ENCODE results near the gene EMD. TPM values are rescaled to one million over a fixed set of nuclear protein-coding genes. Genes with fewer than 3 reads are reported as not detected.

The EMD gene
- total RNA-seq, 2 experiments from 2014 or later = 164 to 178 TPM

GRCh38 chrX:154401918-154402621 lies 23.0 kb downstream of the EMD start:
- no peaks in the 10 kb centered on the region for H3K9me3 Mint-ChIP-seq
- POLR2A ChIA-PET = interaction anchor here (1.3 kb wide), 1 partner anchor 10 kb away, joined by 3 read pairs; no protein-coding TSS in a partner anchor
- H3K4me1 Mint-ChIP-seq (ENCODE audit: low read depth) = peaks cover 22% of the 10 kb centered on the region
- no peak overlapping the region for H3K4me3 Mint-ChIP-seq
- H3K27ac Mint-ChIP-seq = peak overlapping the region; percentile 99
- Histone ChIP-seq H3K36me3 (ENCODE audit: insufficient read depth, low read length) (peaks cover 24% of the 10 kb centered on the region), H3K27me3 (ENCODE audit: control insufficient read depth in 1 of 2, insufficient read depth in 2 of 2, low read length in 2 of 2) (no peaks in the 10 kb centered on the region), H3K4me1 (ENCODE audit: insufficient read depth, low read length) (peaks cover 24% of the 10 kb centered on the region), H3K9me3 (ENCODE audit: control insufficient read depth in 1 of 2, insufficient read depth in 1 of 2, low read length in 2 of 2) (no peaks in the 10 kb centered on the region), H3K27ac (ENCODE audit: low read depth in 1 of 2, low read length in 2 of 2) (no peak overlapping the region), H3K4me3 (ENCODE audit: low read length) (no peak overlapping the region)
- no peaks in the 10 kb centered on the region for H3K27me3 Mint-ChIP-seq
- TF ChIP-seq CTCF (IDR thresholded peaks at IDR 0.05) = no peak
- intact Hi-C loops (cut with DNase I, micrococcal nuclease) = loop anchor here in 1 of 2 experiments (2.0 to 5.0 kb wide), 2 partner anchors 25 to 130 kb away; no protein-coding TSS in a partner anchor
- peaks cover 48% of the 10 kb centered on the region for H3K36me3 Mint-ChIP-seq (ENCODE audit: low read depth)
- CTCF ChIA-PET = no interaction called here
- ATAC-seq (ENCODE audit: poor library complexity) (no peak), DNase-seq (peak in 1 of 14 experiments; percentile 7)

- Histone ChIP-seq H3K4me3 (ENCODE audit: low read length) (no peak overlapping the region), H3K36me3 (ENCODE audit: insufficient read depth, low read length) (peaks cover 24% of the 10 kb centered on the region), H3K27ac (ENCODE audit: low read depth in 1 of 2, low read length in 2 of 2) (no peak overlapping the region), H3K4me1 (ENCODE audit: insufficient read depth, low read length) (peaks cover 18% of the 10 kb centered on the region), H3K9me3 (ENCODE audit: control insufficient read depth in 1 of 2, insufficient read depth in 1 of 2, low read length in 2 of 2) (no peaks in the 10 kb centered on the region), H3K27me3 (ENCODE audit: control insufficient read depth in 1 of 2, insufficient read depth in 2 of 2, low read length in 2 of 2) (no peaks in the 10 kb centered on the region)
- ChIA-PET CTCF (no interaction called here), POLR2A (no interaction called here)
- H3K4me3 Mint-ChIP-seq = no peak overlapping the region
- H3K27me3 Mint-ChIP-seq = no peaks in the 10 kb centered on the region
- peaks cover 22% of the 10 kb centered on the region for H3K4me1 Mint-ChIP-seq (ENCODE audit: low read depth)
- DNase-seq = peak in 1 of 14 experiments; percentile 12
- peaks cover 48% of the 10 kb centered on the region for H3K36me3 Mint-ChIP-seq (ENCODE audit: low read depth)
- TF ChIP-seq CTCF (IDR thresholded peaks at IDR 0.05) = no peak
- no peaks in the 10 kb centered on the region for H3K9me3 Mint-ChIP-seq
- ATAC-seq (ENCODE audit: poor library complexity) = no peak
- intact Hi-C loops (cut with DNase I, micrococcal nuclease) = loop anchor here in 1 of 2 experiments (5.0 kb wide), 1 partner anchor 130 kb away; no protein-coding TSS in a partner anchor
- peak overlapping the region; percentile 99 for H3K27ac Mint-ChIP-seq
Observed at GRCh38 chrX:154402622-154403127, 23.6 kb downstream of the EMD start.

GRCh38 chrX:154403192-154403591 lies 24.1 kb downstream of the EMD start:
- no peaks in the 10 kb centered on the region for H3K27me3 Mint-ChIP-seq
- peak in 1 of 14 experiments; percentile 11 for DNase-seq
- ATAC-seq (ENCODE audit: poor library complexity) = no peak
- peaks cover 45% of the 10 kb centered on the region for H3K36me3 Mint-ChIP-seq (ENCODE audit: low read depth)
- H3K9me3 Mint-ChIP-seq = no peaks in the 10 kb centered on the region
- H3K9me3 ChIP-seq (ENCODE audit: control insufficient read depth in 1 of 2, insufficient read depth in 1 of 2, low read length in 2 of 2) = no peaks in the 10 kb centered on the region
- H3K27me3 ChIP-seq (ENCODE audit: control insufficient read depth in 1 of 2, insufficient read depth in 2 of 2, low read length in 2 of 2) = no peaks in the 10 kb centered on the region
- ChIA-PET POLR2A (no interaction called here), CTCF (no interaction called here)
- H3K36me3 ChIP-seq (ENCODE audit: insufficient read depth, low read length) = peaks cover 24% of the 10 kb centered on the region
- H3K4me1 Mint-ChIP-seq (ENCODE audit: low read depth) = peaks cover 18% of the 10 kb centered on the region
- no peak for TF ChIP-seq CTCF (IDR thresholded peaks at IDR 0.05)
- peak overlapping the region; percentile 39 for H3K27ac Mint-ChIP-seq
- H3K4me3 ChIP-seq (ENCODE audit: low read length) = no peak overlapping the region
- H3K4me3 Mint-ChIP-seq = no peak overlapping the region
- H3K27ac ChIP-seq (ENCODE audit: low read depth in 1 of 2, low read length in 2 of 2) = no peak overlapping the region
- peaks cover 16% of the 10 kb centered on the region for H3K4me1 ChIP-seq (ENCODE audit: insufficient read depth, low read length)
- intact Hi-C loops (cut with DNase I, micrococcal nuclease) = loop anchor here in 1 of 2 experiments (5.0 kb wide), 1 partner anchor 129 kb away; no protein-coding TSS in a partner anchor

All from CD4-positive, alpha-beta T cell (primary cell).